Nephron (organoid): ENCODE results near the gene ZBTB20.
A peak's percentile ranks its signal among the peaks of the same experiment; 100 is the strongest.

Source experiments
- H3K27ac Mint-ChIP-seq, 3 experiments: 2 replicates each; pipeline ENCODE4 v1.8.0; 2020; ENCODE audit warnings: mixed read lengths in 3 of 3, mild to moderate bottlenecking in 2 of 3, moderate library complexity in 1 of 3
- H3K27me3 Mint-ChIP-seq: 2 replicates; pipeline ENCODE4 v1.8.0; 2021; ENCODE audit warnings: low read depth, mild to moderate bottlenecking, moderate library complexity, mixed read lengths
- H3K36me3 Mint-ChIP-seq: 2 replicates; pipeline ENCODE4 v1.8.0; 2020; ENCODE audit warnings: low read depth, mixed read lengths
- H3K4me1 Mint-ChIP-seq: 2 replicates; pipeline ENCODE4 v1.8.0; 2020; ENCODE audit warnings: mixed read lengths
- H3K4me3 Mint-ChIP-seq, 3 experiments: 2 replicates each; pipeline ENCODE4 v1.8.0; 2020; ENCODE audit warnings: mild to moderate bottlenecking in 3 of 3, mixed read lengths in 3 of 3, moderate library complexity in 2 of 3
- H3K9me3 Mint-ChIP-seq: 2 replicates; pipeline ENCODE4 v1.8.0; 2020; ENCODE audit warnings: mixed read lengths
- CTCF ChIP-seq, 3 experiments: fragments of 200-600 bp; sonication (generic); IDR thresholded peaks; one replicate each; pipeline ENCODE4 v1.5.0; 2021; ENCODE audit warnings: antibody characterized with exemption in 3 of 3; ENCODE audit not compliant: unreplicated experiment in 3 of 3

The ZBTB20 gene

GRCh38 chr3:114424337-114424736 lies 722.8 kb downstream of the ZBTB20 start:
- no peak overlapping the region for H3K27ac Mint-ChIP-seq
- H3K36me3 Mint-ChIP-seq = no peaks in the 10 kb centered on the region
- no peak overlapping the region for H3K4me3 Mint-ChIP-seq
- H3K4me1 Mint-ChIP-seq = no peaks in the 10 kb centered on the region
- TF ChIP-seq CTCF (IDR thresholded peaks at IDR 0.05; ENCODE audit: unreplicated experiment in 3 of 3) = no peak
- H3K9me3 Mint-ChIP-seq = no peaks in the 10 kb centered on the region
- H3K27me3 Mint-ChIP-seq = no peaks in the 10 kb centered on the region

- Mint-ChIP-seq H3K36me3 (no peaks in the 10 kb centered on the region), H3K4me1 (peaks cover 7% of the 10 kb centered on the region), H3K27ac (no peak overlapping the region), H3K9me3 (no peaks in the 10 kb centered on the region), H3K4me3 (no peak overlapping the region), H3K27me3 (no peaks in the 10 kb centered on the region)
- no peak for TF ChIP-seq CTCF (IDR thresholded peaks at IDR 0.05; ENCODE audit: unreplicated experiment in 3 of 3)
Measured at GRCh38 chr3:114421204-114421603, 725.9 kb downstream of the ZBTB20 start.

- H3K36me3 Mint-ChIP-seq = no peaks in the 10 kb centered on the region
- TF ChIP-seq CTCF (IDR thresholded peaks at IDR 0.05; ENCODE audit: unreplicated experiment in 3 of 3) = no peak
- H3K9me3 Mint-ChIP-seq = no peaks in the 10 kb centered on the region
- H3K4me3 Mint-ChIP-seq = no peak overlapping the region
- H3K27me3 Mint-ChIP-seq = no peaks in the 10 kb centered on the region
- no peak overlapping the region for H3K27ac Mint-ChIP-seq
- peaks cover 7% of the 10 kb centered on the region for H3K4me1 Mint-ChIP-seq
Measured at GRCh38 chr3:114420072-114420471, 727.0 kb downstream of the ZBTB20 start.

- H3K36me3 Mint-ChIP-seq = no peaks in the 10 kb centered on the region
- H3K4me3 Mint-ChIP-seq = no peak overlapping the region
- no peaks in the 10 kb centered on the region for H3K9me3 Mint-ChIP-seq
- no peaks in the 10 kb centered on the region for H3K27me3 Mint-ChIP-seq
- TF ChIP-seq CTCF (IDR thresholded peaks at IDR 0.05; ENCODE audit: unreplicated experiment in 3 of 3) = peak; percentile 73 to 77 (median 74)
- H3K4me1 Mint-ChIP-seq = peaks cover 7% of the 10 kb centered on the region
- no peak overlapping the region for H3K27ac Mint-ChIP-seq
Measured at GRCh38 chr3:114418724-114419543, 728.2 kb downstream of the ZBTB20 start.

- H3K4me3 Mint-ChIP-seq = no peak overlapping the region
- H3K36me3 Mint-ChIP-seq = no peaks in the 10 kb centered on the region
- H3K27ac Mint-ChIP-seq = no peak overlapping the region
- peaks cover 7% of the 10 kb centered on the region for H3K4me1 Mint-ChIP-seq
- H3K27me3 Mint-ChIP-seq = no peaks in the 10 kb centered on the region
- no peaks in the 10 kb centered on the region for H3K9me3 Mint-ChIP-seq
- no peak for TF ChIP-seq CTCF (IDR thresholded peaks at IDR 0.05; ENCODE audit: unreplicated experiment in 3 of 3)
Measured at GRCh38 chr3:114418107-114418506, 729.0 kb downstream of the ZBTB20 start.

GRCh38 chr3:114417675-114418074 lies 729.4 kb downstream of the ZBTB20 start:
- TF ChIP-seq CTCF (IDR thresholded peaks at IDR 0.05; ENCODE audit: unreplicated experiment in 3 of 3) = no peak
- H3K27me3 Mint-ChIP-seq = no peaks in the 10 kb centered on the region
- H3K9me3 Mint-ChIP-seq = no peaks in the 10 kb centered on the region
- no peaks in the 10 kb centered on the region for H3K36me3 Mint-ChIP-seq
- peaks cover 10% of the 10 kb centered on the region for H3K4me1 Mint-ChIP-seq
- no peak overlapping the region for H3K4me3 Mint-ChIP-seq
- H3K27ac Mint-ChIP-seq = no peak overlapping the region
